Nasal cavity respiratory epithelium epithelial cell of viscerocranial mucosa (primary cell): Measurements from ENCODE around the gene MORF4L2. TPM values are rescaled to one million over a fixed set of nuclear protein-coding genes. Genes with fewer than 3 reads are reported as not detected.

Experiments
- total RNA-seq: library from RNA; depleted of rRNA; stranded (reverse); fragments of >200 nt; gene quantifications from 2 replicates; pipeline ENCODE4 v1.2.3, GENCODE V29; 2014

The MORF4L2 gene, protein sequence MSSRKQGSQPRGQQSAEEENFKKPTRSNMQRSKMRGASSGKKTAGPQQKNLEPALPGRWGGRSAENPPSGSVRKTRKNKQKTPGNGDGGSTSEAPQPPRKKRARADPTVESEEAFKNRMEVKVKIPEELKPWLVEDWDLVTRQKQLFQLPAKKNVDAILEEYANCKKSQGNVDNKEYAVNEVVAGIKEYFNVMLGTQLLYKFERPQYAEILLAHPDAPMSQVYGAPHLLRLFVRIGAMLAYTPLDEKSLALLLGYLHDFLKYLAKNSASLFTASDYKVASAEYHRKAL
- 272 and 449 TPM in 2 replicates for total RNA-seq

DNA sequence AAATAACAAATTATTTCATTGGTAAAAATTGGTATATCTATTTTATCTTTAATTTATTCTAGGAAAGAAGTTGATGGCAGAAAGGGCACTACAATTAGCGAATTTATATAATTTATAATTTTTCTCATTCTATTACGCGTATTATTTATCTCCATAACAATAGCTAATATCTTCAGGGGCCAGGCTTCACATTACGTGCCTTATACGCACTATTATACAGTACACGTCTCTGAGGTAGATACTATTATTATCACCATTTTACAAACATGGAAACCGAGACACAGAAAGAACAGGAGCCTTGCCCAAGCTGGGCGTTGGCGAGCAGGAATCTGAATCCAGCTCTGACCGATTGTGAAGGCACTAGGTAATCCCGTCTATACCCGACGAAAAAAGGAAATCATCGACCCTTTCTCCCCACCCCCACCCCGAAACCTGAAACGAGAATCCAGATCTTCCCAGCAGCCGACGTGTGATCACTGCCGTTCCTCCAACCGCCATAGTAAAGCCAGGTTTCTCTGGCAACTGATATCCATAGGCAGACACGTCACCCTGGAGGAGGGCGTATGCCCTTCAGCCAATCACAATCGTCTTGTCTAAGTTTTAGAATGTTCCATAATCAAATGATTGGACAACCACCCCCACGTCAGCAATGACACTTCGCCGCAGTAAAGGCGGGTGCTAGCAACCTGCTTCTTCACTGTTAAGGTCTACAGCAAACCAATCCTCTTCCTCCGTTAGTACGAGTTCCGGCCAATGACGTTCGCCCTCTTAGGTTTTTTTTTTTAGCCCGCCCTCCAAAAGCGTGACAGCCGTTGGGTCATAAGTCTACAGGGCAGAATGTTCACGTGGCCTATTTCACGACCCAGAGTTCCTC is at the start of gene MORF4L2:
Gene MORF4L2 (minus strand): TSS at position 501 of the 874 bp plus-strand sequence. CDS start 9,672 bp downstream, outside the sequence.

DNA sequence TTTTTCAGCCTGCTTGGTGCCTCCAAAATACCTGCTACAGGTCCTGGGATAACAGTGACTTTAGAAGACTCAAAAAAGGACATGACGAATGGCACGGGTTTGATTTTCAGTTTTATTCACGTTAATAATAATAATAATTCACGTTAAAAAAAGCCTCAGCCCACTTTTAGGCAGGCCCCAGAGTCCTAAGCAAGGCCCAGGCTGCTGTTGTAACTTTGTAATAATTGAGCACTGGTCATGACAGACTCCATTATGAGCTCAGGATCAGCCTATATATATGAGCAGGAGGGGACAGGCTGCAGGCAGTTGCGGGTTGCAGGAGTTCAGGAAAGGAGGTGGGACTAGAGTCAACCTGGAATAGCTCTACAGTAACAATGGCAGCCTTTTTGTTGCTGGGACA is 24.1 kb upstream of the MORF4L2 start, which contains the start of gene TMEM31:
Gene TMEM31 (plus strand): TSS at position 301 of the 400 bp plus-strand sequence. CDS start 1,350 bp downstream, outside the sequence.

DNA sequence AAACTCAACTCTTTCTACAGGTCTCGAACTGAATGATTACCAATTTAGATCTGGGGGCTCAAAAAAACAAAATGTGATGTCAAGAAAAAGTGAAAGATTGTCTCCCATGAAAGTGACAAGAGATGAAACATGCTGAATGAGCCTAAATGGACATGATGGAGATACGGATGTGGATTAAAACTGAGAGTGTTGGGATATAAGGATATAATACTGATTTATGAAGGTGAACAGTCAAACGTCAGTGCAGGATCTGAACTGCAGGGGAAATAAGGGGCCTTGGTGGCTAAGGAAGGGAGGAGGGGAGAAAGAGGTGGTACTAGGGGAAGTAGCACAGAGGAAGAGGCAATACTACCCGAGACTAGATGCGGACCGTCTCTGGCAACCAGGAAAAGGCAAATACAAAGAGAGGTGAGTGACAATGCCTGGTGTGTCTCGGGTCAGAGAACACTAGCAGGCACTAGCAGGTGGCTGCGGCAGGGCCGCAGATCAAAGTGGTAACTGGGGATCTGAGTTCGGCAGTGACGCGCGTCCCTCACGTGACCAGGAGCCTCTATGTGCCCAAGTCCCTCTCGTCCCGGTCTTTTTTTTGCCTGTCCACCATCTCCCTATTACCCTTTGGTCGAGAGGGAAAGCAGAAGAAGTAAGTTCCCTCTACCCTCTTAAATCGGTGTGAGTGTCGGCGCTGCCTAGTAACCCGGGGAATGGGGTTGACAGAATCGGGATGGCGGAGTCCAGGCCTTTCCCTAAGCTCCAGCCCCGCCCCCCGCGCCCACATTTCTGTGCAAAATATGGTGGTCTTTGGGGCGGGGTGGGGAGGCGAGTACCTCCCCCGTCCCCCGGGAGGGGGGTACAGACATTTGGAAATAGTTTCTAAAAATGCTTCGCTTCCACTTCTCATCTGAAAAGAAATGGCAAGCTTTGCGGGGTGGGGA is 57.8 kb downstream of the MORF4L2 start, which contains the start of gene TCEAL1:
Gene TCEAL1 (plus strand): TSS at position 590 of the 932 bp plus-strand sequence. CDS start 942 bp downstream, outside the sequence.

Other genes starting within 250 kb of the MORF4L2 start
- under 0.01 and 0.21 TPM in 2 replicates for gene RAB40A, start 167.2 kb downstream of the MORF4L2 start, total RNA-seq
- 40.3 and 49.5 TPM in 2 replicates for gene TCEAL4, start 101.2 kb downstream of the MORF4L2 start, total RNA-seq
- 4.7 and 5.5 TPM in 2 replicates for gene TCEAL3, start 78.7 kb downstream of the MORF4L2 start, total RNA-seq
- 11.5 and 12.0 TPM in 2 replicates for gene TCEAL1, start 57.7 kb downstream of the MORF4L2 start, total RNA-seq
- not detected in 2 replicates for gene TMEM31, start 24.2 kb upstream of the MORF4L2 start, total RNA-seq
- gene PLP1, start 90.1 kb upstream of the MORF4L2 start, total RNA-seq = not detected in 2 replicates
- gene RAB9B, start 145.6 kb upstream of the MORF4L2 start, total RNA-seq = 0.07 TPM in 1 of 2 replicates, not detected in the other